C1 segment of cervical spinal cord (tissue), 14 donors: ENCODE data around the gene ZDHHC14.
A peak's percentile ranks its signal among the peaks of the same experiment; 100 is the strongest.

Source experiments
- DNase-seq, 14 donors: peaks; one replicate each; lab custom pipeline; 2025; lab: John Stamatoyannopoulos, UW

ZDHHC14 gene

GRCh38 chr6:157642736-157643135 lies 261.7 kb downstream of the ZDHHC14 start:
- DNase-seq, result no peak

- peak in 1 of 14 donors; percentile 36 for DNase-seq
Measured at GRCh38 chr6:157644043-157644810, 263.2 kb downstream of the ZDHHC14 start.

GRCh38 chr6:157645201-157645795 lies 264.3 kb downstream of the ZDHHC14 start:
- no peak for DNase-seq

GRCh38 chr6:157646012-157646411 lies 265.0 kb downstream of the ZDHHC14 start:
- no peak for DNase-seq

- DNase-seq, result no peak
Measured at GRCh38 chr6:157647261-157647915, 266.4 kb downstream of the ZDHHC14 start.

- DNase-seq, result peak in 1 of 14 donors; percentile 76
Measured at GRCh38 chr6:157648561-157648960, 267.6 kb downstream of the ZDHHC14 start.

- peak in 3 of 14 donors; percentile 27 to 78 (median 34) for DNase-seq
Measured at GRCh38 chr6:157649311-157650260, 268.6 kb downstream of the ZDHHC14 start.

GRCh38 chr6:157650261-157650640 lies 269.3 kb downstream of the ZDHHC14 start:
- peak in 6 of 14 donors; percentile 10 to 76 (median 32) for DNase-seq

GRCh38 chr6:157650801-157651200 lies 269.8 kb downstream of the ZDHHC14 start:
- DNase-seq, result no peak

GRCh38 chr6:157651731-157652490 lies 270.9 kb downstream of the ZDHHC14 start:
- DNase-seq, result no peak

GRCh38 chr6:157652601-157653363 lies 271.8 kb downstream of the ZDHHC14 start:
- DNase-seq, result peak in 1 of 14 donors; percentile 60

GRCh38 chr6:157653521-157653920 lies 272.5 kb downstream of the ZDHHC14 start:
- DNase-seq, result no peak

GRCh38 chr6:157655139-157655538 lies 274.1 kb downstream of the ZDHHC14 start:
- no peak for DNase-seq

GRCh38 chr6:157656437-157656997 lies 275.5 kb downstream of the ZDHHC14 start:
- no peak for DNase-seq

GRCh38 chr6:157657754-157658153 lies 276.8 kb downstream of the ZDHHC14 start:
- no peak for DNase-seq

- no peak for DNase-seq
Measured at GRCh38 chr6:157658301-157658700, 277.3 kb downstream of the ZDHHC14 start.

- no peak for DNase-seq
Measured at GRCh38 chr6:157659536-157660271, 278.7 kb downstream of the ZDHHC14 start.

- no peak for DNase-seq
Measured at GRCh38 chr6:157660414-157660813, 279.4 kb downstream of the ZDHHC14 start.

- DNase-seq, result no peak
Measured at GRCh38 chr6:157661652-157662051, 280.7 kb downstream of the ZDHHC14 start.
